Ishikawa (cell line): ENCODE results near the gene ACADVL.
A peak's percentile ranks its signal among the peaks of the same experiment; 100 is the strongest.

Source experiments
- EGR1 ChIP-seq: IDR thresholded peaks from 2 replicates; pipeline ENCODE4 v1.6.1; 2012
- TAF1 ChIP-seq: IDR thresholded peaks from 2 replicates; pipeline ENCODE4 v1.6.1; 2012; ENCODE audit warnings: low read depth, mild to moderate bottlenecking
- TCF12 ChIP-seq: IDR thresholded peaks from 2 replicates; pipeline ENCODE4 v1.6.1; 2012; ENCODE audit warnings: low read depth
- TEAD4 ChIP-seq: IDR thresholded peaks from 2 replicates; pipeline ENCODE4 v1.6.1; 2012
- TF ChIP-seq, protein P1 (sequence below): IDR thresholded peaks from 2 replicates; pipeline ENCODE4 v1.6.1; 2012; ENCODE audit warnings: low read depth, mild to moderate bottlenecking

DNA sequence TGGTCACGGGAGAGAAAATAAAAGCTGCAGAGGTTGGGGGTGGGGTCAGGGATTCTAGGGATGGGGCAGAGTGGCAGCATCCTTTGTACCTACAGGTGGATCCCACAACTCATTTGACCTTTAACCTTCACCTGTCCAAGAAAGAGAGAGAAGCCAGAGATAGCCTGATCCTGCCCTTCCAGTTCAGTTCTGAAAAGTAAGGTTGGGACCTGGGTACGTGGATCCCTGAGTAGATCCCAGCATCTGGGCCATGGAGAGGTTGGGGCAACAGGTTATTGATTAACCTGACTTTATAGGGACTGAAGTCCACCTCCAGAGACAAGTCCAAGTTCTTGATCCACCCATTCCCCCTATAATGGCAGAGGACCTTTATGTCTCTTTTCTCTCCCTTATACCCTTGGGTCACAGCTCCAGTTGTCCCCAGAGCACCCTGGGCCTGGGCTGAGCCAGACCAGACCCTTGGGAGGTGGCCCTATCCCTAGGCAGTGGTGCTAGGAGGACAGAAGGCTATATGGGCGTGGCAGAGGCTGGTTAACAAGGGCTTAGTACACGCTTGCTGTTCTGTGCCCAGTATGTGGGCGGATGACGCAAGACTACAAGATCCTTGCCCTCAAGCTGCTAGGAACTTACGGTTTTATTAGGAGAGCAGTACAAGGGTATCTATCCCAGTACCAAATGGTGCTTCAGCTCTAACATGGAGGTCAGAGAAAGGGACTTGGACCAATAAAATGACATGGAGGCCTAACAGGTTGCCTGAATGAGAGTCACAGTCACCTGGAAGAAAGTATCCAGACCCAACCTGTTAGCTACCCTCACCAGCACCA lies 39.2 kb downstream of the ACADVL start:
- TF ChIP-seq EGR1 (peak; percentile 82), TCF12 (no peak), TAF1 (no peak), TEAD4 (no peak)
- TF ChIP-seq, protein P1, sequence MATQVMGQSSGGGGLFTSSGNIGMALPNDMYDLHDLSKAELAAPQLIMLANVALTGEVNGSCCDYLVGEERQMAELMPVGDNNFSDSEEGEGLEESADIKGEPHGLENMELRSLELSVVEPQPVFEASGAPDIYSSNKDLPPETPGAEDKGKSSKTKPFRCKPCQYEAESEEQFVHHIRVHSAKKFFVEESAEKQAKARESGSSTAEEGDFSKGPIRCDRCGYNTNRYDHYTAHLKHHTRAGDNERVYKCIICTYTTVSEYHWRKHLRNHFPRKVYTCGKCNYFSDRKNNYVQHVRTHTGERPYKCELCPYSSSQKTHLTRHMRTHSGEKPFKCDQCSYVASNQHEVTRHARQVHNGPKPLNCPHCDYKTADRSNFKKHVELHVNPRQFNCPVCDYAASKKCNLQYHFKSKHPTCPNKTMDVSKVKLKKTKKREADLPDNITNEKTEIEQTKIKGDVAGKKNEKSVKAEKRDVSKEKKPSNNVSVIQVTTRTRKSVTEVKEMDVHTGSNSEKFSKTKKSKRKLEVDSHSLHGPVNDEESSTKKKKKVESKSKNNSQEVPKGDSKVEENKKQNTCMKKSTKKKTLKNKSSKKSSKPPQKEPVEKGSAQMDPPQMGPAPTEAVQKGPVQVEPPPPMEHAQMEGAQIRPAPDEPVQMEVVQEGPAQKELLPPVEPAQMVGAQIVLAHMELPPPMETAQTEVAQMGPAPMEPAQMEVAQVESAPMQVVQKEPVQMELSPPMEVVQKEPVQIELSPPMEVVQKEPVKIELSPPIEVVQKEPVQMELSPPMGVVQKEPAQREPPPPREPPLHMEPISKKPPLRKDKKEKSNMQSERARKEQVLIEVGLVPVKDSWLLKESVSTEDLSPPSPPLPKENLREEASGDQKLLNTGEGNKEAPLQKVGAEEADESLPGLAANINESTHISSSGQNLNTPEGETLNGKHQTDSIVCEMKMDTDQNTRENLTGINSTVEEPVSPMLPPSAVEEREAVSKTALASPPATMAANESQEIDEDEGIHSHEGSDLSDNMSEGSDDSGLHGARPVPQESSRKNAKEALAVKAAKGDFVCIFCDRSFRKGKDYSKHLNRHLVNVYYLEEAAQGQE = no peak
